AG04450 (cell line): ENCODE data around the gene PRKD1. TPM values are rescaled to one million over a fixed set of nuclear protein-coding genes. Genes with fewer than 3 reads are reported as not detected.
"Not testable (repeated sequence)": the region's sequence is repeated elsewhere in the genome, so short reads cannot be mapped to it uniquely, and the experiment has no call there.

ENCODE experiments used
- CTCF ChIA-PET: fragments of 300-600, 350-600 bp; formaldehyde crosslinking; extraction: SDS; loops from one replicate; lab custom pipeline; 2022; ENCODE audit warnings: antibody characterized with exemption, inconsistent platforms; lab: Charles Lee
- POLR2A ChIA-PET: fragments of 350-600 bp; formaldehyde crosslinking; extraction: SDS; loops from one replicate; lab custom pipeline; 2021; ENCODE audit warnings: antibody characterized with exemption, inconsistent platforms; lab: Yijun Ruan, JAX
- DNase-seq: peaks from one replicate; pipeline ENCODE4 v3.0.0-alpha.2; 2011; ENCODE audit warnings: low read depth, low spot score
- H3K27ac ChIP-seq: one replicate; pipeline ENCODE4 v1.5.1; 2012; ENCODE audit warnings: low read depth, low read length, control low read depth
- H3K27me3 ChIP-seq: one replicate; pipeline ENCODE4 v1.6.0; 2012; ENCODE audit warnings: low read length; ENCODE audit not compliant: control insufficient read depth, insufficient read depth
- H3K4me3 ChIP-seq: 2 replicates; pipeline ENCODE4 v1.5.1; 2011; ENCODE audit warnings: mild to moderate bottlenecking, low read depth, low read length, control low read depth
- H3K9me3 ChIP-seq: 2 replicates; pipeline ENCODE4 v1.5.1; 2012; ENCODE audit warnings: low read length; ENCODE audit not compliant: control insufficient read depth, insufficient read depth
- CTCF ChIP-seq: IDR thresholded peaks from 2 replicates; pipeline ENCODE4 v1.5.1; 2011; ENCODE audit warnings: low read depth, low read length, control low read depth, inconsistent platforms
- polyA plus RNA-seq: library from polyadenylated mRNA; depleted of rRNA; stranded (reverse); fragments of >200 nt; gene quantifications from 2 replicates; pipeline ENCODE4 v1.2.3, GENCODE V29; 2011

PRKD1 gene
- polyA plus RNA-seq, 1 experiment: 24.5 TPM

GRCh38 chr14:29842228-29842627, 85.4 kb downstream of the PRKD1 start:
- H3K4me3 ChIP-seq: no peak overlapping the region
- TF ChIP-seq CTCF: no peak
- peaks cover 21% of the 10 kb centered on the region for H3K9me3 ChIP-seq
- POLR2A ChIA-PET: no interaction called here
- no peak overlapping the region for H3K27ac ChIP-seq
- no peak for DNase-seq
- no peaks in the 10 kb centered on the region for H3K27me3 ChIP-seq
- CTCF ChIA-PET: no interaction called here

GRCh38 chr14:29840369-29840892, 87.2 kb downstream of the PRKD1 start:
- H3K27me3 ChIP-seq, H3K27ac ChIP-seq, H3K4me3 ChIP-seq, POLR2A ChIA-PET, DNase-seq: not testable (repeated sequence)
- peaks cover 21% of the 10 kb centered on the region for H3K9me3 ChIP-seq
- CTCF ChIA-PET: interaction anchor here (0.7 kb wide), 1 partner anchor 443 kb away, joined by 3 read pairs; no protein-coding TSS in a partner anchor

GRCh38 chr14:29839691-29840090, 88.0 kb downstream of the PRKD1 start:
- H3K27ac ChIP-seq, POLR2A ChIA-PET, DNase-seq, H3K27me3 ChIP-seq, H3K4me3 ChIP-seq: not testable (repeated sequence)
- CTCF ChIA-PET: interaction anchor here (0.7 kb wide), 1 partner anchor 444 kb away, joined by 3 read pairs; no protein-coding TSS in a partner anchor
- H3K9me3 ChIP-seq: peaks cover 21% of the 10 kb centered on the region

GRCh38 chr14:29838752-29839151, 88.9 kb downstream of the PRKD1 start:
- TF ChIP-seq CTCF: no peak
- DNase-seq: no peak
- CTCF ChIA-PET: no interaction called here
- Histone ChIP-seq H3K27me3 (no peaks in the 10 kb centered on the region), H3K9me3 (peaks cover 21% of the 10 kb centered on the region), H3K4me3 (no peak overlapping the region), H3K27ac (no peak overlapping the region)
- POLR2A ChIA-PET: no interaction called here

GRCh38 chr14:29836395-29836794, 91.3 kb downstream of the PRKD1 start:
- no peak for TF ChIP-seq CTCF
- DNase-seq: no peak
- no peak overlapping the region for H3K27ac ChIP-seq
- ChIA-PET POLR2A (no interaction called here), CTCF (no interaction called here)
- H3K9me3 ChIP-seq: peaks cover 18% of the 10 kb centered on the region
- H3K27me3 ChIP-seq: no peaks in the 10 kb centered on the region
- H3K4me3 ChIP-seq: no peak overlapping the region

- DNase-seq: no peak
- ChIA-PET CTCF (no interaction called here), POLR2A (no interaction called here)
- Histone ChIP-seq H3K27ac (no peak overlapping the region), H3K4me3 (no peak overlapping the region), H3K27me3 (no peaks in the 10 kb centered on the region), H3K9me3 (no peaks in the 10 kb centered on the region)
- no peak for TF ChIP-seq CTCF
These were observed 95.6 kb downstream of the PRKD1 start for GRCh38 chr14:29832042-29832441.
